MG63 (cell line): ENCODE measurements around the gene CNTN2. TPM values are rescaled to one million over a fixed set of nuclear protein-coding genes. Genes with fewer than 3 reads are reported as not detected.

ENCODE experiments used
- DNase-seq: peaks from one replicate; pipeline ENCODE4 v3.0.0-alpha.2; 2020
- H3K27me3 ChIP-seq: fragments of 250-450 bp; sonication (Bioruptor Pico); 2 replicates; pipeline ENCODE4 v1.5.1; 2020; ENCODE audit warnings: mild to moderate bottlenecking, moderate library complexity
- H3K36me3 ChIP-seq: fragments of 250-450 bp; sonication (Bioruptor Pico); 2 replicates; pipeline ENCODE4 v1.5.1; 2020; ENCODE audit warnings: mild to moderate bottlenecking, moderate library complexity
- H3K4me3 ChIP-seq: fragments of 250-450 bp; sonication (Bioruptor Pico); 2 replicates; pipeline ENCODE4 v1.5.1; 2020; ENCODE audit warnings: mild to moderate bottlenecking, moderate library complexity
- H3K9me3 ChIP-seq: fragments of 250-450 bp; sonication (Bioruptor Pico); 2 replicates; pipeline ENCODE4 v1.5.1; 2020; ENCODE audit warnings: mild to moderate bottlenecking, moderate library complexity
- total RNA-seq: library from RNA; depleted of rRNA; stranded (reverse); fragments of >200 nt; shearing (Covaris generic); gene quantifications from 2 replicates; pipeline ENCODE4 v1.2.3, GENCODE V29; 2014; ENCODE audit warnings: low replicate concordance

The CNTN2 gene
- total RNA-seq, 1 experiment from 2014 or later, result not detected

- no peaks in the 10 kb centered on the region for H3K27me3 ChIP-seq
- no peaks in the 10 kb centered on the region for H3K9me3 ChIP-seq
- DNase-seq, result no peak
- H3K36me3 ChIP-seq, result no peaks in the 10 kb centered on the region
- no peak overlapping the region for H3K4me3 ChIP-seq
Measured at GRCh38 chr1:205061227-205061626, 18.2 kb downstream of the CNTN2 start.

- Histone ChIP-seq H3K36me3 (no peaks in the 10 kb centered on the region), H3K4me3 (no peak overlapping the region), H3K27me3 (no peaks in the 10 kb centered on the region), H3K9me3 (no peaks in the 10 kb centered on the region)
- peak; percentile 71 for DNase-seq
Measured at GRCh38 chr1:205061665-205062069, 18.7 kb downstream of the CNTN2 start.

DNA sequence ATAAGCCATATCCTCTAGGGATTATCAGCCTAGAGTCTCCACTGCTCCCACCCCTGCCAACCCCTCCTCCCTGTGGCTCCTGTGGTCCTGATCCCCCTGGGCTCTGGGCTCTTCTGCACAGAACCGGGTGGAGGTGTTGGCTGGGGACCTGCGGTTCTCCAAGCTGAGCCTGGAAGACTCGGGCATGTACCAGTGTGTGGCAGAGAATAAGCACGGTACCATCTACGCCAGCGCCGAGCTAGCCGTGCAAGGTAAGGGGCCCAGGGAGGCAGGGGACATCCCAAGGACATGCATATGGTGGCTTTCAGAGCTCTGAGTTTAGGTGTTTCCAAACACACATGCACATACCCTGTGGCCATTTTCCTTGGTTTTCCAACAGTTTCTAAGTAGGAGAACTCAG lies 19.3 kb downstream of the CNTN2 start:
- H3K36me3 ChIP-seq, result no peaks in the 10 kb centered on the region
- no peak for DNase-seq

DNA sequence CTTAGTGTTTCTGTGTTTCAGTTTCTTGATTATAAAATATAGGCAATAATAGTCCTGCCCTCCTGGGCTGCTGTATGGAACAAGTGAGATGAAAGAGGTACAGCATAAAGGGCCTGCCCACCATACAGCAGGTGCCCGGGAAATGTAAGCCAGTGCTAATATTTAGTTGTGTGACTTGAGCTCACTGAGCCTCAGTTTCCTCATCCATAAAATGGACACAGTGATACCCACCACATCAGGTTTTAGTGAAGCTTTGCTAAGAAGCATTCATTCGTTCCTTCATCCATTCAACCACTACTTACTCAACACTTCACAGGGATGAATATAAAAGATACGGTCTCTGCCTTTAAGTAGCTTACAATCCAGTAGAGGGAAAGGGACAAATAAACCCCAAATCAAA lies 19.9 kb downstream of the CNTN2 start:
- no peak for DNase-seq
- H3K27me3 ChIP-seq, result no peaks in the 10 kb centered on the region
- H3K4me3 ChIP-seq, result no peak overlapping the region
- no peaks in the 10 kb centered on the region for H3K36me3 ChIP-seq
- no peaks in the 10 kb centered on the region for H3K9me3 ChIP-seq

More for the DNA sequence above, 19.3 kb downstream of the CNTN2 start:
- H3K4me3 ChIP-seq, result no peak overlapping the region
- no peaks in the 10 kb centered on the region for H3K27me3 ChIP-seq
- no peaks in the 10 kb centered on the region for H3K9me3 ChIP-seq

DNA sequence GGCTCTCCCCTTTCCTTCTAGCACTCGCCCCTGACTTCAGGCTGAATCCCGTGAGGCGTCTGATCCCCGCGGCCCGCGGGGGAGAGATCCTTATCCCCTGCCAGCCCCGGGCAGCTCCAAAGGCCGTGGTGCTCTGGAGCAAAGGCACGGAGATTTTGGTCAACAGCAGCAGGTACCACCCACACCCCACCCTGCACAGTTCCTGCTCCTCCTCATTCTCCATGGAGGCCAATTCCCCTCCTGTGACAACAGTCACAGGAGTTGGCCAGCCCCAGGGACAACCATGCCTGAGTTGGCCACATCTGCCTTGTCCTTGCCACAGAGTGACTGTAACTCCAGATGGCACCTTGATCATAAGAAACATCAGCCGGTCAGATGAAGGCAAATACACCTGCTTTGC lies 21.3 kb downstream of the CNTN2 start:
- H3K4me3 ChIP-seq, result no peak overlapping the region
- no peaks in the 10 kb centered on the region for H3K9me3 ChIP-seq
- no peaks in the 10 kb centered on the region for H3K36me3 ChIP-seq
- H3K27me3 ChIP-seq, result no peaks in the 10 kb centered on the region
- DNase-seq, result no peak

DNA sequence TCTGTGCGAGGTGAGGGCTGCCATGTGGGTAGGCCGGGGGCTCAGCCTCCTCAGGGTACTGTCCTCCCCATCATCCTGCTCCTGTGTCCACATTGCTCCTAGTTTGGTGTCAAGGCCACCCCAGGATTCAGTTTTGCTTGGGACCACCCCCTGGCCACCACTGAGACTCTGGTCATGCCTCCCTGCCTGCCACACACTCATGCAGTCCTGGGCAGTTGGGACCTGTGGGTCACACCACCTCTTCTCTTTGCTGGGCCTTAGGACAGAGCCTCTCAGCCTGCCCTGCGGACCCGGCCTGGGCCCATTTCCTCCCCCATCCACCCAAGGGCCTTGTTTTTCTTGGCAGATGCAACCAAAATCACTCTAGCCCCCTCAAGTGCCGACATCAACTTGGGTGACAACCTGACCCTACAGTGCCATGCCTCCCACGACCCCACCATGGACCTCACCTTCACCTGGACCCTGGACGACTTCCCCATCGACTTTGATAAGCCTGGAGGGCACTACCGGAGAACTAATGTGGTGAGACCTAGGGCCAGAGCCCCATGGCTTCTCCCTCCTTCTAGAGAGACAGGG lies 21.8 kb downstream of the CNTN2 start:
- H3K36me3 ChIP-seq, result no peaks in the 10 kb centered on the region
- H3K4me3 ChIP-seq, result no peak overlapping the region
- H3K9me3 ChIP-seq, result no peaks in the 10 kb centered on the region
- H3K27me3 ChIP-seq, result no peaks in the 10 kb centered on the region
- no peak for DNase-seq

GRCh38 chr1:205065666-205066065 lies 22.7 kb downstream of the CNTN2 start:
- Histone ChIP-seq H3K4me3 (no peak overlapping the region), H3K36me3 (no peaks in the 10 kb centered on the region), H3K27me3 (no peaks in the 10 kb centered on the region), H3K9me3 (no peaks in the 10 kb centered on the region)
- DNase-seq, result no peak

GRCh38 chr1:205066141-205066818 lies 23.3 kb downstream of the CNTN2 start:
- H3K36me3 ChIP-seq, result no peaks in the 10 kb centered on the region
- H3K27me3 ChIP-seq, result no peaks in the 10 kb centered on the region
- DNase-seq, result peak; percentile 45
- H3K9me3 ChIP-seq, result no peaks in the 10 kb centered on the region
- no peak overlapping the region for H3K4me3 ChIP-seq

DNA sequence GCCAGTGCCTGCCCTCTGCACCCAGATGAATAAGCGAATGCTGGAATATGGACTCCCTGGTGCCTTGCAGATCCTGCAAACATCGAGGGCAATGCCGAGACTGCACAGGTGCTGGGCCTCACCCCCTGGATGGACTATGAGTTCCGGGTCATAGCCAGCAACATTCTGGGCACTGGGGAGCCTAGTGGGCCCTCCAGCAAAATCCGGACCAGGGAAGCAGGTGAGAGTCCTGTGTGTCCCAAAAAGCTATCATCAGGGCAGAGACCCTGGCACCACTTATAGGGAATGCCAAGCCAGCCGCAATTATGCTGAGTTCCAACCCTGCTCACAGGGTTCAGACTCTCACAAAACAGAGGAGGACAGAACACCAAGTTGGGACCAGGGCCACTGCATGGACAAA lies 24.0 kb downstream of the CNTN2 start:
- H3K9me3 ChIP-seq, result no peaks in the 10 kb centered on the region
- DNase-seq, result no peak
- H3K27me3 ChIP-seq, result no peaks in the 10 kb centered on the region
- no peak overlapping the region for H3K4me3 ChIP-seq
- H3K36me3 ChIP-seq, result no peaks in the 10 kb centered on the region

DNA sequence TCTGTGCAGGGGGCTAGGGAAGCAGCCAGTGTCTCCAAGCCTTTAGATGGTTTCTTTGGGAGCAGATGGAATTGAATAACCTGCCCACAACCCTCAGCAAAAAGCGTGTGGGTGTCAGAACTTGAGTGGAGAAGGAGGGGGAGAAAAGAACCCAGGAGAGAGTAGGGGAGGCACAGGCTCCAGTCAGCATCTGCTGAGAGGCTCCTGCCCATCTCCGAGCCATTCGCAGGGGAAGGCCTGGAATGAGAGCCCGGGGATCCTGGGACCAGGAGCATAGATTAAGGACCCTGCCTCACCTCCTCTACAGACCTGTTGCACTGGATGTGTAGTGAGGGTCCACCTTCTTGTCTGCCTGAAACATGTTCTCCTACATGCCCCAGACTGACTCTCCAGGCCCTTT lies 25.0 kb downstream of the CNTN2 start:
- no peaks in the 10 kb centered on the region for H3K27me3 ChIP-seq
- H3K9me3 ChIP-seq, result no peaks in the 10 kb centered on the region
- no peaks in the 10 kb centered on the region for H3K36me3 ChIP-seq
- no peak overlapping the region for H3K4me3 ChIP-seq
- DNase-seq, result no peak

DNA sequence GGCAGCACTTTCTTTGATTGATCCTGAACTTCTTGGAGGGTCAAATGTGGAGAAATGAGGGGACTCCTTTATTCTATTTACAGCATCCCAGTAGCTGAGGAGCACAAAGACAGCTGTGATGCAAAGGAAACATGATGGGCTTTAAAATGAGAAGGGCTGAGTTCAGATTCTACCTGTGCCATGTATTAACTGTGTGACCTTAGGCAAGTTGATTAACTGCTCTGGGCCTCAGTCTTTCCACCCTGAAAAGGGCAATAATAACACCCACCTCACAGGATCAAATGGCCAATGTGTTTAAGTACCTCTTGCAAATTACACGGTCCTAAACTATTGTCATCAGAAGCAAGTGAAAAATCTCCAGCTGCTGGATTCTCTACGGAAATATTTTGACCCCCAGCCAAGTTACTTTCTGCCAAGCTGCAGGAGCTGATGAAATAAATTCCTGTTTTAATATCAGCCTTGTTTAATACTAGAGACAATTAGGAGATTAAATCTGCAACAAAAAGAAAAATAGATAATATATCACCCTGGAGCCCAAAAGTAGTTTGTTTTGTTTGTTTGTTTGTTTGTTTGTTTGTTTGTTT lies 25.5 kb downstream of the CNTN2 start:
- DNase-seq, result no peak
- Histone ChIP-seq H3K9me3 (no peaks in the 10 kb centered on the region), H3K4me3 (no peak overlapping the region), H3K36me3 (no peaks in the 10 kb centered on the region), H3K27me3 (no peaks in the 10 kb centered on the region)

DNA sequence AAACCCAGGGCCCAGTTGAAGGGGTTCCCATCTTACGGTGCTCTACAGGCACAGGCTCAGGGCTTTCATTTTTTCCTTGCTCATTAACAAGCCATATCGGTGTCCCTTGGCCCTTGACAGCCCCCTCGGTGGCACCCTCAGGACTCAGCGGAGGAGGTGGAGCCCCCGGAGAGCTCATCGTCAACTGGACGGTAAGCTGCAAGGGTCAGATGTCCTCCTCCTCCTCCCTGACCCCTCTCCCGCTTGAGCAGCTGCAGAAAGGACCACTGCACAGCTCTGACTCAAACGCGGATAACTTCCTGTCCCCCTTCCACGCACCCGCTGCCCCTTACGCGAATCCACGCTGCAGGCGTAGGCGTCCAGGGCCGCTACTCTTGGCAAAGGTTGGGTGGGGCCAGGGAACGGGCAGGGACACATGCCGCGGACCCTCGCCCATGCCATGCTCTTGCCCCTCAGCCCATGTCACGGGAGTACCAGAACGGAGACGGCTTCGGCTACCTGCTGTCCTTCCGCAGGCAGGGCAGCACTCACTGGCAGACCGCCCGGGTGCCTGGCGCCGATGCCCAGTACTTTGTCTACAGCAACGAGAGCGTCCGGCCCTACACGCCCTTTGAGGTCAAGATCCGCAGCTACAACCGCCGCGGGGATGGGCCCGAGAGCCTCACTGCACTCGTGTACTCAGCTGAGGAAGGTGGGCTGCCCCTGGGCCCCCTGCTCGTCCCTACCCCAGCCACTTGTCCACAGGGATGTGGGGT lies 26.5 kb downstream of the CNTN2 start:
- H3K4me3 ChIP-seq, result no peak overlapping the region
- no peaks in the 10 kb centered on the region for H3K9me3 ChIP-seq
- H3K36me3 ChIP-seq, result no peaks in the 10 kb centered on the region
- H3K27me3 ChIP-seq, result no peaks in the 10 kb centered on the region
- no peak for DNase-seq

DNA sequence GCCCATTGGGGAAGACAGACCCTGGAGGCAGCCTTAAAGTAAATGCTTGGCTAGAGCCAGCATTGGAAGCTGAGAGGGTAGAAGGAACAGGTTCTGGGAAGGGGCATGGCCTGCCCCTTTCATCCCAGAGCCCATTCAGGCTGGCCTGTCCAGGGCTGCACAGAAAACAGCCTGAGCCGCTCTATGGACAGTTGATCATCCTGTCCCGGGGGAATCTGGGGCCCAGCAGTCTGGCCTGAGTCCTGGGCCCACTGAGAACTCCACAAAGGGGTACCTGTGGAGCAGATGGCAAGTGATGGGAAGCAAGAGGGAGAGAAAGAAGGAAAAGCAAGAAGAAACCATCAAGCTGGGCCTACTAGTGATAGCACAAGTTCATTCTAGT lies 28.0 kb downstream of the CNTN2 start:
- Histone ChIP-seq H3K4me3 (no peak overlapping the region), H3K9me3 (no peaks in the 10 kb centered on the region), H3K27me3 (no peaks in the 10 kb centered on the region), H3K36me3 (no peaks in the 10 kb centered on the region)
- no peak for DNase-seq

- DNase-seq, result no peak
Measured at GRCh38 chr1:205071801-205072200, 28.8 kb downstream of the CNTN2 start.

GRCh38 chr1:205072286-205072685 lies 29.3 kb downstream of the CNTN2 start:
- Histone ChIP-seq H3K9me3 (no peaks in the 10 kb centered on the region), H3K36me3 (no peaks in the 10 kb centered on the region), H3K27me3 (no peaks in the 10 kb centered on the region), H3K4me3 (no peak overlapping the region)
- DNase-seq, result no peak

More at GRCh38 chr1:205071801-205072200, 28.8 kb downstream of the CNTN2 start:
- Histone ChIP-seq H3K4me3 (no peak overlapping the region), H3K9me3 (no peaks in the 10 kb centered on the region), H3K27me3 (no peaks in the 10 kb centered on the region), H3K36me3 (no peaks in the 10 kb centered on the region)

DNA sequence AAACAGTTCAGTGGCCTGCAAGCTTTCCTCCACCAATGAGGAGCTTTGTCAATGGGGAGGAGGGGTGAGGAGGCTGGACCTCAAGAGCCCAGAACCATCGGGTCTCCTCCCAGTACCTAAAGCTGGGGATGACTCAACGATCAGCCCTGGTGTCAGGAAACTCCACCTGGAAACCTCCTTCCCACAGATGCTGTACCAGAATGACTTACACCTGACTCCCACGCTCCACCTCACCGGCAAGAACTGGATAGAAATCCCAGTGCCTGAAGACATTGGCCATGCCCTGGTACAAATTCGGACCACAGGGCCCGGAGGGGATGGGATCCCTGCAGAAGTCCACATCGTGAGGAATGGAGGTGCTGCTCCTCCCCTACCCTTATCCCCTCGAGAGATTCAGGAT lies 29.9 kb downstream of the CNTN2 start:
- Histone ChIP-seq H3K27me3 (no peaks in the 10 kb centered on the region), H3K9me3 (no peaks in the 10 kb centered on the region), H3K4me3 (no peak overlapping the region), H3K36me3 (no peaks in the 10 kb centered on the region)
- no peak for DNase-seq

GRCh38 chr1:205073511-205073910 lies 30.5 kb downstream of the CNTN2 start:
- peak; percentile 80 for DNase-seq

More at GRCh38 chr1:205073511-205073910, 30.5 kb downstream of the CNTN2 start:
- Histone ChIP-seq H3K27me3 (no peaks in the 10 kb centered on the region), H3K4me3 (no peak overlapping the region), H3K9me3 (no peaks in the 10 kb centered on the region), H3K36me3 (no peaks in the 10 kb centered on the region)
